Activated T-cell treated with anti-CD3 and anti-CD28 coated beads for 1 hour (primary cell): ENCODE measurements around the gene USP32.
"Not testable (repeated sequence)": the region's sequence is repeated elsewhere in the genome, so short reads cannot be mapped to it uniquely, and the experiment has no call there.

ENCODE experiments used
- DNase-seq: peaks from one replicate; pipeline ENCODE4 v3.0.0-alpha.2; 2020; ENCODE audit warnings: low read depth

USP32 gene

DNA sequence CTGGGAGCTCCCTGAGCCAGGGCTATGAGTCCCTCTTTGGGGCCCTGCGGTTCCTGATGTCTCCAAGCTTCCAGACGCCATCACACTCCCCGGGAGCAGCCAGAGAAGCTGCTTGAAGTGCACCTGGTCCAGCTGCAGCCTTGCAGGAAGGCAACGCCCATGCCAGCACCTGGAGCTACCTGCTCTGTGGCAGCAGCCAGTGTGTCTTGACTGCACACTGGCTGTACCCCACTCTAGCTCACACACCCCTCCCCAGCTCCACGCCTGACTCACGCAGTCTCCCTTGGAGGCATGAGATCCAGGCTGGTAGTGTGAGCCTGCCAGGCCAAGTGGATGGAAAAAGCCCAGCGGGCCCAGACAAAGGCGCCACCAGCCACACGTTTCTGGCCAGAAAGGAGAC, 63.3 kb downstream of the USP32 start:
- no peak for DNase-seq

DNA sequence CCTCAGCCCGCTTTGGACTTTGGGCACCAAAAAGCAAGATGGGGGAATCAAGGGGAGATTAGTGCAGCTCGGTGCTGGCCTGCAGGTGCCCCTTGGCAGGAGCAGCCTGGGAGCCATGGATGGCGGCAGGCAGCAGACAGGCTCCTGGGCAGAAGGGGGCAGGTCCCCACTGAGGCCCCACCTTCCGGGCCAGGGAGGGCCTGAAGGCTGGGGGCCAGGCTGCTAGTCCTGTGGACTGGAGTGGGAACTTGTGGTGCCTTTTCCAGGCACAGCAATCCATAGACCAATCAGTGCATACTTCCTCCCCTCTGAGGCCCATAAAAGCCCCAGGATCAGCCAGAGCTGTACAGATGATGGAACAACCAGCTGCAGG, 64.0 kb downstream of the USP32 start:
- no peak for DNase-seq

DNA sequence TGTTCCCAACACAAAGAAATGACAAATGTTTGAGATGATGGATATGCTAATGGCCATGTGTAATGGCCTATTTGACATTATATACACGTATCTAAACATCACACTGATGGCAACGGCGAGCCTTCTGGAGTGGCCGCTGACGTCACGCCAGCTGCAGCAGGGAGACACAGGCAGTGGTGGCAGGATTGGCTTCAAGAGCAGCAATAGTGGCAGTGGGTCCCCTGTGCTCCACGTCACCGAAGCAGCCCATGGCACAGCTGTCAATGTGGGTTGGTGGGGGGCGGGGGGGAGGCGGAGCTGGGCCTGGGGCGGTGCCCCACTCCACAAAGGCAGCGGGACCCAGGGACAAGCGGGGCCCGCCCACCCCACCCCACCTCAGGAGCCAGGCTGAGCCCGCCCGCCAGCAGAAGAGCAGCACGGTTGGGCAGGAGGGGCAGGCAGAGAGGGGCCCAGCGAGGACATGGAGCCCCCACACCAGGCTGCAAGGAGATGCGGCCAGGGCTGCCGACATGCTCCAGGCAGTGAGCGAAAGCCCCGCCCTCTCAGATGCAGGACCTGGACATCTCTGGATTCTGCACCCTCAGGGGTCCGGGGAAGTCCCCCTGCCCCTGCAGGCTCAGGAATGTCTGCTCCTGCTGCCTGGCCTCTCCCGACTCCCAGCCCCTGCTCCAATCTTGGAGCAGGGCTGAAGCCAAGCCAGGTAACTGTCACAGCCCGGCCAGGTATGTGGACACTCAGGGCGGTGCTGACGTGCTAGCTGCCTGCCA, 64.6 kb downstream of the USP32 start:
- no peak for DNase-seq

DNA sequence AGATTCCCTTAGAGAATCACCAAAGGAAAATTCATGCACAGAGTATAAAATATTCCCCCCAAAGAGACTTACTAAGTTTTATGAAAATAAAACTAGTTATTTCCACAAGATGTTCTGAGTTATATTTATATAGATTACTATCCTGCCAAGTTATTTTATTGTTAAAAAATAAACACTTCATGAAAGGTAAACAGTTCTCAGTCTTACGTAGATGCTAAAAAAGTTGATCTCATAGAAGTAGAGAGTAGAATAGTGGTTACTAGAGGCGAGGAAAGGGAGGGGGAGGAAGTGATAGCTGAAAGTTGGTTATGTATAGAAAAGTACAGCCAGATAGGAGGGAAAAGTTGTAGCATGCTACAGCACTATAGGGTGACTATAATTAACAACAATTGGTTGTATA, 65.2 kb downstream of the USP32 start:
- DNase-seq: no peak

DNA sequence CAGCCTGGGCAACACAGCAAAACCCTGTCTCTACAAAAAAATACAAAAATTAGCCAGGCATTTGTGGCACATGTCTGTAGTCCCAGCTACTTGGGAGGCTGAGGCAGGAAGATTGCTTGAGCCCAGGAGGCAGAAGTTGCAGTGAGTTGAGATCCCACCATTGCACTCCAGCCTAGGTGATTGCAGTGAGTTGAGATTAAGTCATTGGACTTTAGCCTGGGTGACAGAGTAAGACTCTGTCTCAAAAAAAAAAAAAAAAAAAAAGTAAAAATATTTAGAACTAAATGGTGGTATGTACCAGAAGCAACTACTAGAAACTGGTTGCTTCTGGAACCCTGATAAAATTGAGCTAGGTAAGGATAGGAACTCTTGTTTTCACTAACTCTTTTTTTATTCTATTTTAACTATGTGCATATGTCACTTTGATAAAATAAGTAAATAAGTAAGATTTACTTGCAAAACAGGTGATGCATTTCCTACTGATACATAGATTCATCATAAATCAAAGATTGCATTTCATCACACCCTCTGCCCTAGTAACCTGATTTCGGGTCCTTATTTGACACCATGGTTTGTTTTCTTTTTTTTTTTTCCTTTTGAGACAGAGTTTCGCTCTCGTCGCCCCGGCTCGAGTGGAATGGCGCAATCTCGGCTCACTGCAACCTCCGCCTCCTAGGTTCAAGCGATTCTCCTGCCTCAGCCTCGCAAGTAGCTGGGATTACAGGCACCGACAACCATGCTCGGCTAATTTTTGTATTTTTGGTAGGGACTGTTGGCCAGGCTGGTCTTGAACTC, 66.0 kb downstream of the USP32 start:
- DNase-seq: no peak

DNA sequence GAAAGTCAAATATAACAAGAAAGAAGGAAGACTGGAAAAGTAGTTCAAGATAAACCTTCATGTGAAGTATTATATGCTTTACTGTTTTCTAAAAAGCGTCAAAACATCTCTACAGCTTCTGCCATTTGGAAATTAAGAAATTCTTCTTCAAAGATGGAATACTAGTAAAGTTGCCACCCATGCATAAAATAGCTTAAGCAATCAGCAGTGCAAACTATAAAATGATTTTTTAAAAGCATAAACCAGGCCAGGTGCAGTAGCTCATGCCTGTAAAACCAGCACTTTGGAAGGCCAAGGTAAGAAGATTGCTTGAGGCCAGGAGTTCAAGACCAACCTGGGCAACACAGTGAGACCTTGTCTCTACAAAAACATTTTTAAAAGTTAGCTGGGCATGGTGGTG, 68.2 kb downstream of the USP32 start:
- no peak for DNase-seq

DNA sequence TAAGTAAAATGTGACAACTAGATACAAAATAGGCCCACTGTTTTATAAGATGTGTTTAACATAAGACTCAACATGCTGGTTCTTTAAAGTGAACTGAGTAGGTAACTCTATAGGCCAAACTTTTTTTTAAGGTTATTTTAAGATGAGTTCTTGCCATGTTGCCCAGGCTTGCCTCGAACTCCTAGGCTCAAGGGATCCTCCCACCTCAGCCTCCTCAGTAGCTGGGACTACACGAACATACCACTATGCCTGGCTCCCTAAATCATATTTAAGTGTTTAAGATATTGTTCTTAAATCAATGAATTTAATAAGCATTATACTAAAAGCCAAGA, 69.9 kb downstream of the USP32 start:
- DNase-seq: no peak

DNA sequence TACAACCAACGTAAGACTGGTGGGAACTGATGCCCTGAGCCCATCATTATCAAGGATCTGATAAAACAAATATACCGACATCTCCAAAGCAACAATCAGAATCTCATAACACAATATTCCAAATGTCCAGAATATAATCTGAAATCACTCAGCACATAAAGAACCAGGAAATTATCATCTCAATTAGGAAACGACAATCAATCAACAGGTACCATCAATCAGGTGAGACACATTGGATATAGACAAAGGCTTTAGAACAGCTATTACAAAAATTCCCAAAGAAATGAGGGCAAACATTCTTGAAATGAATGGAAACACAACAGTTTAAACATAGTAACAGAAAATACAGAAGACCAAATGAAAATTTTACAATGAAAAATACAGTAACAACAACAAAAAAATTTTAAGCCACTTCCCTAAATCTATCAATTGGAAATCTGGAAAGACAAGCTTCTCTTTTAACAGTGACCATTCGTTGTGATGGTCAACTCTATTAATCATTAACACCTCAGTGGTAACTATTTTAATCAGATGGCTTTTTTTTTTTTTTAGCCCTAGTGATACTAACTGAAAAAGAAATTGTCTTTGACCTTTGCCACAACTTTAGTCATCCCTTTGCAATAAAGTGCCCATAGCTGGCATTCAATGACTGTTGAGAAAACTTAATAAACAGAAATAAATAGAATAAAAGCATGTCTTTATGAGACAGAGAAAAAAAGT, 70.4 kb downstream of the USP32 start:
- no peak for DNase-seq

DNA sequence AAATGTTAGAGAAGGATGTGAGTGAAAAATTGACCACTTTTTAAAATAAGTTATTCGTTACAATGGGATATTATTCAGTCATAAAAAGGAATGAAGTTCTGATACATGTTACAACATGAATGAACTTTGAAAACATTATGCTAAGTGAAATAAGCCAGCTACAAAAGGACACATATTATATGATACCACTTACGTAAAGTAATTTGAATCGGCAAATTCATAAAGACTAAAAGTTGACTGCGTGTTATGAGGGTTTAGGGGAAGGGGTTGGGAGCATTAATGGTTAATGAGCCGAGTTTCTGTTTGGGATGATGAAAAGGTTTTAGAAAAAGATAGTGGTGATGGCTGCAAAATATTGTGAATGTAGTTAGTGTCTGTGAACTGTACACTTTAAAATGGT, 73.1 kb downstream of the USP32 start:
- no peak for DNase-seq

DNA sequence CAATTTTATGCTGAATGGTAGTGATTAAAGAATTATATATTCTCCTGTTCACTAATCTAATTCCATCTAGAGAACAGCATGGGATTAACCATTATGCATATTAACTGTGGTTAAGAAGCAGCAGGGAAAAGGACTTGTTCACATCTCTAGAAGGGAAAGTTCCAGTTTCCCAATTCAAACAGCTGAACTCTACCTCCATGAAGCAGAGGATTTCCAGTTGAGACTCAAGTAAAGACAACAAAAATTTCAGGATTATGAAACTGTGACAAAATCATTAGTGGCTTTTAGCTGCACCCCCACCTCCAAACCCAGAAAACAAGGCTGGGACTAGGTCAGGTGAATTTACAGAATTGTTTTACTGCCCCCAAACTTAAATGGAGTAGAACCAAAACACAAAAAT, 73.6 kb downstream of the USP32 start:
- DNase-seq: no peak

DNA sequence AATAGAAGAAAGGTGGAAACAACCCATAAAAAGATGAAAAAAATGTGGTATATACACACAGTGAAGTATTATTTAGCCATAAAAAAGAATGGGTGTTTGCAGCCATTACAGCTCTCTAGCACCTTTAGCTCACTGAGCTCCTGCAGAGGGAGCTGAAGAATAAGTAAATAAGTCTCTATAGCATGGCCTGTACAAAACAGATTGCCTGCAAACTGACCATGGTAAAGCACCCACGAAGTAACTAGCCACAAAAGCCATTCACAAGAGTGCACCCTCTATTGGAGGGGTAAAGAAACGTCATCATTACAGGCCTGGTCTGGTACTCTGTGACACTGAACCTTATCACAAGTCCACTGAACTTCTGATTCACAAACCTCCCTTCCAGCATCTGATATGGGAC, 76.3 kb downstream of the USP32 start:
- no peak for DNase-seq

DNA sequence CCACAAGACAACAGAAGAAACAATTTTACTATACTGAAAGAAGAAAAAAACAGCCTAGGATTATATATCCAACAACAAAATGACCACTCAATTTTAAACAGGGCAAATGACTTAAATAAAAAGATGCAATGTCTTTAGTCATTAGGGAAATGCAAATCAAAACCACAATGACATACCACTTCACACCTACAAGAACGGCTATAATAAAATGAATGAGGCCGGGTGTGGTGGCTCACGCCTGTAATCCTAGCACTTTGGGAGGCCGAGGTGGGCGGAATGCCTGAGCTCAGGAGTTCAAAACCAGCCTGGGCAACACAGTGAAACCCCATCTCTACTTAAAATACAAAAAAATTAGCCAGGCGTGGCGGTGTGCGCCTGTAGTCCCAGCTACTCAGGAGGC, 77.0 kb downstream of the USP32 start:
- not testable (repeated sequence) for DNase-seq

DNA sequence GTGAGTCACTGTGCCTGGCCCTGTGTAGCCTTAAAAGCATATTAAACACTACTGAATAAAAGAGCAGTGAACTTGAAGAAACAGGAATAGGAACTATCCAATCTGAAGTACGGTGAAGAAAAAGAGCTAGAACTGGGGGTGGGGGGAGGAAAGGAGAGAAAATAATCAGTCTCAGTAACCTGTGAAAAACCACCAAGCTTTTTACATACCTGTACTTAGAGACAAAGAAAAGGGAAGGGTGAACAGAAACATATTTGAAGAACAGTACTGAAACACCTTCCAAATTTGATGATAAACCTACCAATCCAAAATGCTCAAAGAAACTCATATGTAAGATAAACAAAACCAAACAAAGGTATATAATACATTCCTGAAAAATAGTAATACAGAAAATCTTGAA, 77.5 kb downstream of the USP32 start:
- no peak for DNase-seq

DNA sequence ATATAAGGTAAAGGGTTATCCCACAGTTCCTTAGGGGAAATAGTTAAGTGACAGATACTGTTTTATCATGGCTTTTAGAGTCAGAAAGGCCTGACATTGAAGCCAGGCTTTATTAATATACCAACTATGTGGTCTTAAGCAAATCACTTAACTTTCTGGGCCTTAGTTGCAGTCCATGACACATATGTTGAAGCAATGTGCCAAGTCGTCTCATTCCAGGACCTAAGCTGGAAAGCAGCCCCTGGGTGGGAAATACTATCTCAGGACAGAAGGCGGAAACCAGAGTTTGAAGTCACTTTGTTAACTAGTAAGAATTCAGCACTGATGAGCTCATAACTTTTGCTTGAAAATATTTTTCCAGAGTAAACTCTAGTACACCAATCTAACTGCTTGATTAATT, 80.0 kb downstream of the USP32 start:
- DNase-seq: no peak

DNA sequence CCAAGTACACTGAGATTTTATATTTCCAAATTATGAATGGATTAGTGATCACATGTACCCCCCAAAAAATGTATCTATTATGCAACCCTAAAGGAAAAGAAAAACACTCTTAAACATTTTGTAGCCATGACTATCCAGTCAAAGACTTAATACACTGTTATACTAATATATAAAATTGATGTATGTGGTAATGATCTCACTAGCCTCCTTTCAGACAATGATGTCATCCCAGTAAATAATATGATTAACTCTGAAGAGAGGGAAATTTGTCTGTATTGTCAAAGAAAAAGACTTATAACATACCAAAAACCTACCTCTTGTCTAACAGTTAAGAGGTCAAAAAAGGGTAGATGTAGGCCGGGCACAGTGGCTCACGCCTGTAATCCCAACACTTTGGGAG, 80.7 kb downstream of the USP32 start:
- DNase-seq: no peak

DNA sequence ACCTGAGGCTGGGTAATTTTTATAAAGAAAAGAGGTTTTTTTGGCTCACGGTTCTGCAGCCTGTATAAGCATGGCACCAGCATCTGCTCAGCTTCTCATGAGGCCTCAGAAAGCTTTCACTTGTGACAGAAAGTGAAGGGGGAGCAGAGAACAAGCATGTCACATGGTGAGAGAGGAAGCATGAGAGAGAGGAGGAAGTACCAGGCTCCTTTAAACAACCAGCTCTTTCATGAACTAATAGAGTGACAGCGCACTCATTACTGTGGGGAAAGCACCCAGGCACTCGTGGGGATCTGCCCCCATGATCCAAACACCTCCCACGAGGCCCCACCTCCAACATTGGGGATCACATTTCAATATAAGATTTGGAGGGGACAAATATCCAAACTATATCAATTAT, 86.8 kb downstream of the USP32 start:
- DNase-seq: no peak

DNA sequence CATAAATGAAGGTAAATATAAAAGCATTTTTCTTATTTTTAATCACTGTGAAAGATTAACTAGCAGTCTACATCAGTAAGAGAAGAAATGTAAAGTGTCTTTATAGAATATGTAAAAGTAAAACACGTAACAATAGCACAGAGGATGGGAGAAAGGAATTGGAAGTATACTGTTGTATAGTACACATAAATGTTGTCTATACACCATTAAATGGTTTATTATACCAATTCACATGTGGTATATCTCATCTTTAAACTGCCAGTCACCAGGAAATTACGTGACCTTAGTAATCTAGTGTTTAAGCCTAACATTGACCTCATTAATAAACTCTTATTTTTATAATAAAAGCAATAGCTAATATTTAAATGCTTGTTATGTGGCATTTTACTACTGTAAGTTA, 87.4 kb downstream of the USP32 start:
- no peak for DNase-seq

DNA sequence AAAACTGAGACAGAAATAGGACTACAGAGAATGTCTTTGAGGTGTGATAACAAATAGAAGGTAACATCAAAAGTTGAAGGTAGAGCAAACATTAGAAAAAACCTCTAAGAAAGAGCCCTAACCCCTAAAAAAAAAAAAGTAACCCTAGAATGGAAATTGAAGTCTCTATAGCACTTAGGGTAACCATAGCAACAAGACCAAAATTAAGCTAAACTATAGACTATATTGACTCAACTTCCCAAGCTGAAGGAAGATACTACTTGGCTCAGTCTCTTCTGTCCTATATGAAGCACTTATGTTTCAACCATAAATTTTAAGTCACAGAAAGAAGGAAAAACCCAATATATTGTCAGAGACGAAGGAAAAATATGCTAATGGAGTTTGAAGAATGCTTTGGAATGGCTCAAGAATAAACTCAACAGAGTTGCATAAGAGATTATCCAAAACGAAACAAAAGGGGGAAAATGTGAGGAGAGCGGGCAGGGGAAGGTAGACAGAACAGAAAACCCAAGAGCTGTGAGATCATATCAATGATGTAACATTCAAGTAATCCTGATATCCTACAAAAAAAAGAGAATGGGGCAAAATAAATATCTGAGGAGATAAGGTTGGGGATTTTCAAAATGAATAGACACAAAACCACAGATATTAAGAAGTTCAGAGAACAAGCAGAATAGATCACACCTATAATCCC, 88.4 kb downstream of the USP32 start:
- DNase-seq: no peak

DNA sequence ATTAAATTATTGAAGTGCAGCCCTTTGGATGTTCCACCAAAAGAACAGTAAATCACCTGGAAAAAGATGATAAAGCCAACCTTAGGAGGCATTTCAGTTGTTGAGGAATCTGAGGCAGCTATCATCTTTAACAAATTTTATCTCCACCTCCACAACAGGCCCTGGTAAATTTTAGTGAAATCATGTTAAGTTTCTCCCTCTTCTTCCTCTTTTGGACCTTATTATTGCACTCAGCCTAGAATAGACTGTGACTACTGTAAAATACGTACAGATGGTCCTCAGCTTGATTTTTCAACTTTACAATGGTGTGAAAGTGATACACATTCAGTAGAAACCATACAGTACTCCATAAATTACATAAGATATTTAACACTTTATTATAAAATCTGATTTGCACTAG, 90.3 kb downstream of the USP32 start:
- DNase-seq: no peak

DNA sequence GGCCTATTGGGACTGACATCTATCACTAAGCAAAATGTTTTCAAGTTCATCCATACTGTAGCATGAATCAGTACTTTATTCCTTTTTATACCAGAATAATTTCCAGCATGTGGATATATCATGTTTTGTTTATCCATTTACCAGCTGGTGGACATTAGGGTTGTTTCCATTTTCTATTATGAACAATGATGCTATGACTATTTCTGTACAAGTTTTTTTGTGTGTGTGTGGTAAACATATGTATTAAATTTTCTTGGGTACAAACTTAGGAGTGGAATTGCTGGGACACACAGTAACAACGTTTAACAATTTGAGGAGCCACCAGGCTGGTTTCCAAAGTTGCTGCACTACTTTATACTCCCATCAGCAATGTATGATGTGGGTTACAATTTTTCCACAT, 91.0 kb downstream of the USP32 start:
- DNase-seq: no peak

DNA sequence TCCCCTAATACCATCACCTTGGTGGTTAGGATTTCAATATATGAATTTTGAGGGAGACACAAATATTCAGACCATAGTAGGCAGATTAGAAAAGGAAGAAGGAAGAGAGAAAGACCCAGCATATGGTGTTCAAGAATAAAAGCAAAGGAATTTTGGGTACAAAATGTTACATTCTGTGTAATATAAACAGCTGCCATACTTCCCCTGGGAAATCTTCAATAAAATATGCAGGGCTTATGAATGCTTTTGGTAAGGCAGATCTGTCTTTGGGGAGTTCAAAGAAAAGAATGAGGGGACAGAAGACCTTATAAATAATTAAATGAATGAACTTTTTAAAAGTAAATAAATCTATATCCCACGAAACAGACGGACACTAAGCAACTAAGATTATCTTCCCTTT, 91.9 kb downstream of the USP32 start:
- DNase-seq: no peak

DNA sequence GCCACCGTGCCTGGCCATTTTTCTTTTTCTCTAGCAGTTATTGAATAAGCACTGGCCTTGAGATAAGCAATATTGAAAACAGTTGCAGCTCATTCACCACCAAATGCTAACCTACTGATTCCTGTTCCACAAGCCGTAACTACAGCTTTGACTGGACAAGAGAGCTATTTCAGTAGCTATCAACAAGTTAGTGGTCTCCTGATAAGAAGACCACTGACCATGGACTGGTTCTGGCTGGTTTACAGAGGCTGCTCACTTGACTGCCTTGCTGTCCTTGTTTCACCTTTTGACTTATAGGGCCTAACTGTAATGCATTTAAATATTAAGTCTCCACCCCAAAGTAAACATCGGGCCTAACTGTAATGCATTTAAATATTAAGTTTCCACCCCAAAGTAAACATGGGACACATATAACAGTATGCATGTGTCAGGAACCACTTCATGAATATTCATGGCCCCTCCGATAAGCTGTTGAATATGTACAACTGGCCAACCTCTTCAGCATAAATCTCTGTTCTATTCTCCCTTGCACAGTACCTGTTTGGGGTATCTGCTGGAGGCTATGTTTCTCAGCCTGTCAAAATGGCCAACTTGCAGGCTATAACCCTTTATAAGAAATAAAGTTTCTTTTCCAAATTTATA, 94.1 kb downstream of the USP32 start:
- no peak for DNase-seq
